AG09309 (cell line): Measurements from ENCODE around the gene PLCH2.

Source experiments
- DNase-seq: peaks from one replicate; pipeline ENCODE4 v3.0.0-alpha.2; 2010; ENCODE audit warnings: low read depth
- H3K4me3 ChIP-seq: 2 replicates; pipeline ENCODE4 v1.5.1; 2011; ENCODE audit warnings: mild to moderate bottlenecking, low read depth, low read length, moderate library complexity; ENCODE audit not compliant: control insufficient read depth
- TF ChIP-seq, protein P1 (sequence below): IDR thresholded peaks from 2 replicates; pipeline ENCODE4 v1.5.1; 2011; ENCODE audit warnings: mild to moderate bottlenecking, low read depth, low read length, inconsistent platforms; ENCODE audit not compliant: insufficient read depth, control insufficient read depth; ENCODE audit errors: missing control alignments

Gene PLCH2

DNA sequence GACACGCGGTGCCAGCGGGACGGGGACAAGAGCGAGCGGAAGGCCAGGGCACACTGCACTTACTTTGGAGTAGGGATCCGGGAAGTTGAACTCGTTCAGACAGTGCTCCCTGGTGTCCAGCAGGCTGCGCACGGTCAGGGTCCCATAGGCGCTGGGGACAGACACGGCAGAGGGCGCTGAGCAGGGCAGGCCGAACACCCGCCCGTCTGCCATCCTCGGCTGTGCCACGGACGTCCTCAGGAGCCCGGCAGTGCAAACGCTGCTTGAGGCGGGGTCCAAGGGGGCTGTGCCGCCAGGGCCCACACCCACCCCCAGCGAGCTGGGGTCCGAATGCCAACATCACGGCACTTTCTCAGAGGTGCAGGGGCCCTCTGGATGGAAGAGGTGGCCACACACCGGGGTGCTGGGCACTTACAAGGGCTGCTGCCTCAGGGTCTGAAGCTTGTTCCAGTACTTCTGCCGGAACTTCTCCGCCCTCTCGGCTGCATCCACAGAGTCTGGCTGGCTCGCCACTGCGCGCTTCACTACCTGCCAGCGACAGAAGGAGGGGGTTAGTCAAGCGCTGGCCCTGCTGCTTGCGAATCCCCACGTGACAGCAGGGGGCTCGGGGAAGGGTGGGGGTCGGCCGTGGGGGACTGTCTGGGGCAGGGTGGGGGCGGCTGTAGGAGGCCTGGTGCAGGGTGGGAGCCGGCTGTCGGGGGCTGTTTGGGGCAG is 38.0 kb downstream of the PLCH2 start:
- TF ChIP-seq, protein P1, sequence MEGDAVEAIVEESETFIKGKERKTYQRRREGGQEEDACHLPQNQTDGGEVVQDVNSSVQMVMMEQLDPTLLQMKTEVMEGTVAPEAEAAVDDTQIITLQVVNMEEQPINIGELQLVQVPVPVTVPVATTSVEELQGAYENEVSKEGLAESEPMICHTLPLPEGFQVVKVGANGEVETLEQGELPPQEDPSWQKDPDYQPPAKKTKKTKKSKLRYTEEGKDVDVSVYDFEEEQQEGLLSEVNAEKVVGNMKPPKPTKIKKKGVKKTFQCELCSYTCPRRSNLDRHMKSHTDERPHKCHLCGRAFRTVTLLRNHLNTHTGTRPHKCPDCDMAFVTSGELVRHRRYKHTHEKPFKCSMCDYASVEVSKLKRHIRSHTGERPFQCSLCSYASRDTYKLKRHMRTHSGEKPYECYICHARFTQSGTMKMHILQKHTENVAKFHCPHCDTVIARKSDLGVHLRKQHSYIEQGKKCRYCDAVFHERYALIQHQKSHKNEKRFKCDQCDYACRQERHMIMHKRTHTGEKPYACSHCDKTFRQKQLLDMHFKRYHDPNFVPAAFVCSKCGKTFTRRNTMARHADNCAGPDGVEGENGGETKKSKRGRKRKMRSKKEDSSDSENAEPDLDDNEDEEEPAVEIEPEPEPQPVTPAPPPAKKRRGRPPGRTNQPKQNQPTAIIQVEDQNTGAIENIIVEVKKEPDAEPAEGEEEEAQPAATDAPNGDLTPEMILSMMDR = no peak
- H3K4me3 ChIP-seq = no peak overlapping the region
- no peak for DNase-seq

DNA sequence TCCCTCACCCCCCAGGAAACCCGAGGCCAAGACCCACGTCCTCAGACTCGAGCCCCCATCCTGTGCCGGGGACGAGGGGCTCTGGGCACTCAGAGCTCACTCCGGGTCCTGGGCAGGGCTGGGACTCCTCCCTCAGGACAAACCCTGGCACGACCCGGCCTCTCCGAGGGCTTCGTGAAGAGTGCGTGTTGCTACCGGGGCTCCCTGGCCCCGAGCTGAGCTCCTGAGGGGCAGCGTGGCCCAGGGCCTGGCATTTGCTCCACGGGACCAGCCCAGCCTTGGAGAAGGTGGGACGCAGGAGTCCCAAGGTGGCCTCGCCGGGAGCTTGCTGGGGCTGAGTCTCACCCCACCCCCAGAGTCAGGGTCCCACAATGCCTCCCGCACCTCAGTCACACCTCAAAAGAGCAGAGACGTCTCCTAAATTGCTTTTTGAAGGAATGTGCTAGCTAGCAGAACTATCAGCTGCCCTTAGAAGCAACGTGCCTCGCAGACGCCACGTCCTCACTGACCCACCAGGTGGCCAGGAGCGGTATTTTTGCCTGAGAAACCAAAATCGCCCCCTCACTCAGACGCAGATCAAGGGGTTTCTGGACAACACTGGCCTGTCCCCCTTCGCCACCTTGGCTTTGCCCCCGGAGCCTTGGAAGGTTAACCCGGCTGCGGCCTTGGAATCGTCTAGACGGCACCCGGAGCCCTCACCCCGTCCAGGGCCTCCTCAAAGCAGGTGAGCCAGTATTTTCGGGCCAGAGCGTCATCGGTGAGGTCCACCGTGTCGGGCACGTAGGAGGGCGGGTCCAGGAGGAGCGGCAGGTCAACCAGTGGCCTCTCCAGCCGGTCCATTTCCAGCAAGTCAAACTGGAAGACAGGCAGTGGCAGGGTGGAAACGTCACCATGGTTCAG is 39.0 kb downstream of the PLCH2 start:
- TF ChIP-seq, protein P1 = peak; percentile 15
- DNase-seq = no peak
- H3K4me3 ChIP-seq = no peak overlapping the region

DNA sequence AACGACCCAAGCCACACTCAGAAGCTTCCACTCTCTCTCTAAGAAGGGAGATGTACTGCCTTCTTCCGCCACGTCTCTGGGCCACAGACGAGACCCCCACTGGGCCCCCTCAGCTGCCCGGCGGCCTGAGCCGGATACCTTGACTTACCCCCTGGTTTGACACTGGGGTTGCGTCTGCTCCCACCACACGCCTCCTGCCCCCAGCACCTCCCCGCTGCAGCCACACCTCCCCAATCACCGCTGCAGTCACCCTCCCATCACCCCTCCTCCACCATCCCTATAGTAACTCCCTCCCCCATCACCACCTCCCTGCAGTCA is 39.6 kb downstream of the PLCH2 start:
- H3K4me3 ChIP-seq = no peak overlapping the region
- TF ChIP-seq, protein P1 = no peak
- DNase-seq = no peak

DNA sequence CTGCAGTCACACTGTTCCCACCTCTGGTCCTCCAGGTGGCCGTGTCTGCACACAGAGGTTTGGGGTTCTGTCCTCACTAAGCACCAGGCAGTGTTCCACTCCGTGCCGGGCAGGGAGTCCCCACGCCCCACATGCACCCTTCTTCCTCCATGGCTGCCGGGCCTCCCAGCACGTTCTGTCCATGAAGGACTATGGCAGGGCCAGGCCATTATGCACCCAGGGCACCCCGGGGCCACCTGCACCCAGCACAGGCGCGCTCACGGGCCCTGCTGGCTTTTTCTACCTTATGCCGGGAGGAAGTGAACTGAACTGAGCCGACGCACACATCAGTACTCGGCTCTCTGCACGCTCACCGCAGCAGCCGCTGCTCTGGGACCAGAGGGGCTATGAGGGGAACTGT is 40.0 kb downstream of the PLCH2 start:
- TF ChIP-seq, protein P1 = no peak
- H3K4me3 ChIP-seq = no peak overlapping the region
- DNase-seq = no peak

DNA sequence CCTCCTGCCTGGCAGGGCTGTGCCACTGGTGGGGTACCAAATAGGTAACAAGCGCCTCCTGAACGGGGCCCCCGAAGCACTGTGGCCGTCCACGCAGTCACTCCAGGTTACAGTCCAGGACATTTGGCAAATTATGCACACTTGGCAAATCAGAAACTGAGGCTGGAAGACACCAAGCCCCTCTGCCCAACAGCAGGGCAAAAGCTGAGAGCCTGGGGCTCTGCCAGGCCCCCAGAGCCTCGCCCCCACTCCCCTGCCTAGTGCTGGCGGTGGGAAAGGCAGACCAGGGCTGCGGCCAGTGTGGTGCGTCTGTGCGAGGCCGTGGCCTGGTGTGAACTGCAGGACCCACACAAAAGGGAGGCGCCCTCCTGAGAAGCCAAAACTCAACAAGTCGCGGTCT is 40.9 kb downstream of the PLCH2 start:
- TF ChIP-seq, protein P1 = no peak
- H3K4me3 ChIP-seq = no peak overlapping the region
- no peak for DNase-seq

DNA sequence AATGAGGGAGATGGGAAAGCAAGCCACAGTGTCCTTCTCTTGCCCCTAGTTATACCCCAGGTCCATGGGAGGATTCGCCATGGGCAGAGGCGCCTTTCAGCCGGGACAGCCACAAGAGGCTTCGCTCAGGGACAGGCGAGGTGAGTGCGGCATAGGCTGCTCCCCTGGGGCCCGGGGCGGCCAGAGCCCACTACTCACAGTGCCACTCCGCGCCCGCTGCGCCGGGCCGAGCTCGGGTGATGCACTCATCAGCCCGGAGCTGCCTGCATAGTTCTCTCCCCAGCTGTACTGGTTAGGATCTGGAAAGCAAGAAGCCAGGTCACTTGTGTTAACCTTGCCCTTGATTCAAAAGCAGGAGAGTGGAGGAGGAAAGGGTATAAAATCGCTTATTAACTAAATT is 41.9 kb downstream of the PLCH2 start:
- H3K4me3 ChIP-seq = no peak overlapping the region
- TF ChIP-seq, protein P1 = no peak
- no peak for DNase-seq
